CD4-positive, alpha-beta T cell treated with Interleukin-10 for 1 hour (primary cell): ENCODE measurements around the gene ZBTB39.
"Not testable (repeated sequence)": the region's sequence is repeated elsewhere in the genome, so short reads cannot be mapped to it uniquely, and the experiment has no call there.

Experiments used
- DNase-seq: peaks from one replicate; pipeline ENCODE4 v3.0.0-alpha.2; 2020

ZBTB39 gene

GRCh38 chr12:57005980-57006808 lies at the start of gene ZBTB39:
ZBTB39 (minus strand) TSS chr12:57006546; CDS start chr12:57004917, 1,629 bp downstream.
- peak; percentile 75 for DNase-seq

GRCh38 chr12:57055824-57056223 lies 49.5 kb upstream of the ZBTB39 start:
- DNase-seq: no peak

GRCh38 chr12:57053901-57054300 lies 47.6 kb upstream of the ZBTB39 start:
- DNase-seq: not testable (repeated sequence)

GRCh38 chr12:57053146-57053545 lies 46.8 kb upstream of the ZBTB39 start:
- not testable (repeated sequence) for DNase-seq

- no peak for DNase-seq
Measured at GRCh38 chr12:57051011-57051410, 44.7 kb upstream of the ZBTB39 start.

- no peak for DNase-seq
Measured at GRCh38 chr12:57049890-57050289, 43.5 kb upstream of the ZBTB39 start, which contains the start of gene MYO1A. MYO1A (minus strand) TSS chr12:57050129; CDS start chr12:57048323, 1,806 bp downstream.

GRCh38 chr12:57049119-57049446 lies 42.7 kb upstream of the ZBTB39 start:
- no peak for DNase-seq

GRCh38 chr12:57048423-57049118 lies 42.2 kb upstream of the ZBTB39 start:
- no peak for DNase-seq

- DNase-seq: no peak
Measured at GRCh38 chr12:57047981-57048380, 41.6 kb upstream of the ZBTB39 start.

- DNase-seq: peak; percentile 41
Measured at GRCh38 chr12:57046947-57047890, 40.9 kb upstream of the ZBTB39 start.

GRCh38 chr12:57046086-57046791 lies 39.9 kb upstream of the ZBTB39 start:
- no peak for DNase-seq

- no peak for DNase-seq
Measured at GRCh38 chr12:57044889-57045288, 38.5 kb upstream of the ZBTB39 start.

- no peak for DNase-seq
Measured at GRCh38 chr12:57044468-57044867, 38.1 kb upstream of the ZBTB39 start.

- no peak for DNase-seq
Measured at GRCh38 chr12:57042695-57043094, 36.3 kb upstream of the ZBTB39 start.

GRCh38 chr12:57040750-57041149 lies 34.4 kb upstream of the ZBTB39 start:
- DNase-seq: no peak

GRCh38 chr12:57040211-57040610 lies 33.9 kb upstream of the ZBTB39 start:
- DNase-seq: no peak

GRCh38 chr12:57039016-57039798 lies 32.9 kb upstream of the ZBTB39 start:
- DNase-seq: no peak

- no peak for DNase-seq
Measured at GRCh38 chr12:57037264-57037663, 30.9 kb upstream of the ZBTB39 start.

- DNase-seq: no peak
Measured at GRCh38 chr12:57033431-57033830, 27.1 kb upstream of the ZBTB39 start.

- DNase-seq: no peak
Measured at GRCh38 chr12:57031789-57032188, 25.4 kb upstream of the ZBTB39 start.

- peak; percentile 21 for DNase-seq
Measured at GRCh38 chr12:57031138-57031725, 24.9 kb upstream of the ZBTB39 start.
